COLO668 (cell line): ENCODE data around the gene TMEM9.

Experiments used
- DNase-seq: peaks from one replicate; lab custom pipeline; 2025; ENCODE audit not compliant: unreplicated experiment; lab: John Stamatoyannopoulos, UW

TMEM9 gene

DNA sequence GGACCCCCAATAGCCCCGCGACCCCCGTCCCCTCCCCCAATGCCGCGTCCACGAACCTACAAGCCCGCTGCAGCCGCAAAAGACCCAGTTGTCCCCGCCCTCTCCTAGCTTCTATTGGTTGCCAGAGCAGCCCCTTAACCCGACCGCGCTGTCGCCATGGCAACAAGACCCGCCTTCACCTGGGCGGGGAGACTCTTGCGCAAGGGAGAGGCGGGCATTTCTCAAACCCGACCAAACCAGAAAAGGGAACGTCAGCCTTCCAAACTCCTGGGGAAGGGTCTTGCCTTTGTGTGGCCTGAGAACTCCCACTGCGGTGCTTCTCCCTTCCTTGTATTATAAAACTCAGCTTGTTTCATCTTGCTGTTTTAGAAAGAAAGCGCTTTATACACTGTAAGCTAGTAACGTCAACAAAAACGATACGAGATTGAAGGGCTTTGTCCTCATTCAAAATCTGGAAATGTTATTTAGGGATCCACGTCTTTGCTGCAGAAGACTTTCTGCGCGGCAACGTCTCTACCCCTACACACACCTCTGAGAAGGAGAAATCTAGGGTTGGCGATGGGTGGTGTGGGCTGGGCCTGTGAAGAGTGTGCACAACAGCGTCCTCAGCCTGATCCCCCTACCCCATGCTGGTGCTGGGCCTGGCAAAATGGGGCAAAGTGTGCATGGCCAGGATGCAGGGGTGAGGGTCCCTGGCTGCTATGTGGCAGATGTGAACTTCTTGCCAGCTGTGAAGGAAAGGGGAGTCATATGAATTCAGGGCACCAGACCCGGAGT lies at the start of gene TMEM9:
TSS of gene TMEM9 (minus strand) at position 86 of the 777 bp plus-strand sequence. CDS start 551 bp downstream, outside the sequence.
- DNase-seq = peak; percentile 97

DNA sequence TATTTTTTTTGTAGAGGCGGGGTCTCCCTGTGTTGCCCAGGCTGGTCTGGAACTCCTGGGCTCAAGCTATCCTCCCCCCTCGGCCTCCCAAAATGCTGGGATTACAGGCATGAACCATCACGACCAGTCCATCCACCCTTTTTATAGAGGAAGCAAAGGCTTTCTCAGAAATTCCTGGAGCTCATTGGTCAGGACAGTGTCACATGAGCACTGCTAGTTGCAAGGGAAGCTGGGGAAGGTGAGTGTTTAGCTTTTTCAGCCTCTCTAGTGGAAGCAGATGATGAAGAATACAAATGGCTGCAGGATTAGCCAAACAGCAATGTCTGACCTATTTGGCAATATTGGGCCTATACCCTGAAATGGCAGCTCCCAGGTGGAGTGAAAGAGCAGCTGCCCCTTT lies 44.3 kb upstream of the TMEM9 start:
- no peak for DNase-seq

DNA sequence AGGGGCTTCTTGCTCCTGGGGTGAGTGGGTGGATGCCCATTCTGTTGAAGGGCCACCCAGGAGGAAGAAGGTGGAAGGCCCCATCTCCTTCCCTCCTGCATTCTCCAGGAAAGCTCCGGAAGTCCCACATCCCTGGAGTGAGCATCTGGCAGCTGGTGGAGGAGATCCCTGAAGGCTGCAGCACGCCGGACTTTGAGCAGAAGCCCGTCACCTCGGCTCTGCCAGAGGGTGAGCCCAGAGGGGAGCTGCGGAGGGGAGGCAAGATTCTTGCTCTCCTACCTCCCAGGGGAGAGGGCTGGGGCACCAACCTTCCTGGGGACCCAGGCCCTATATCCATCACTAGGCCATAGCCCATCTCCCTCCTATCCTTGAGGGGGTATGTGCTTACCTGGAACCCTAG lies 39.8 kb upstream of the TMEM9 start:
- DNase-seq = no peak

DNA sequence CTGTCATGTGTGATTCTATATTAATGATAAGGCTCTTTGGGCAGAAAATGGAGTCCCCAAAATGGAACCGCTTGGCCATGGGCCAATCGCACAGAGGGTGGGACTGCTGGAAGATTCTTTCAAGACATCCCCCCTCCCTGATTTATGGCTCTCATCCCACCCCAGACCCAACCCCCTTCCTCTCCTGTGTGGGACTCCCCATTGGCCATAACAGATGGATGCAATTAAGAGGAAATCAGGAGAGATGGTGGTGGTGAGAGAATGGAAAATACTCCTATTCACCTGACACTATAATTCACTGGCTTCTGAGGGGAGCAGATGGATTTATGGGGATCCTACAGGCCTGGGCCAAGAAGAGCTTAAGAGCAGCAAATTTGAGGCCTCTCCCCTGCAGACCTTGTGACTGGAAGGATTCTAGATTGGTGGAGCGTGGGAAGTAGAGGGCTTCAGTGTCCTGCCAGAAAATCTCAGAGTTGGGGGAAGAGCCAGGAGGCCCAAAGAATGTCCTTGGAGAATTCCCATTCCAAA lies 38.1 kb upstream of the TMEM9 start:
- no peak for DNase-seq

DNA sequence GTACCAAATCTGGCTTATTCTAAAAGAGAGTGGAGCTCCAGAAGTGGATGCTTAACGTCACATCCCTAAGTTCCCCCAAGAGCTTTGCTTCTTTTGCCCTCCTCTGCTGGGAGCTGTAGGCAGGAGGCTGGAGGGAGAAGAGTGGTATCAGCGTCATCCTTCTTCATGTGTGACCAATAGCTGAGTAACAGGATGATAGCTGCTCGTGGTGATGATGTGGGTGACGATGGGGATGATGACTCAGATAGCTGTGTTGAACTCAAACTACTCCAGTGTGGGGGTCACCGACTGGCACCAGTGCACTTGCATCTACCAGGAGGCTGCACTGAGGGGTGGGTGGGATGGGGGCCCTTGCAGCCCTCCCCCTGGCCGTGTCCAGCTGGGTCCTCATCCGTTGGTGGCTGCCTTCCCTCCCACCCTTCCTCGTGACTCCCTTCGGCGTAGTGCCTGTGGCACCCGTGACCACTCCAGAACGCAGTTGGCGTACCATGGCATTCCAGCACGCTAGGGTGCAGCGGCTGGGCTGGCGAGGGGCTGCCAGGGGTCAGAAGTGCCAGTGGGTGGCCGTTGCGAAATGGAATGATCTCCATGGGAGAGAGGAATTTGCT lies 37.5 kb upstream of the TMEM9 start:
- no peak for DNase-seq

DNA sequence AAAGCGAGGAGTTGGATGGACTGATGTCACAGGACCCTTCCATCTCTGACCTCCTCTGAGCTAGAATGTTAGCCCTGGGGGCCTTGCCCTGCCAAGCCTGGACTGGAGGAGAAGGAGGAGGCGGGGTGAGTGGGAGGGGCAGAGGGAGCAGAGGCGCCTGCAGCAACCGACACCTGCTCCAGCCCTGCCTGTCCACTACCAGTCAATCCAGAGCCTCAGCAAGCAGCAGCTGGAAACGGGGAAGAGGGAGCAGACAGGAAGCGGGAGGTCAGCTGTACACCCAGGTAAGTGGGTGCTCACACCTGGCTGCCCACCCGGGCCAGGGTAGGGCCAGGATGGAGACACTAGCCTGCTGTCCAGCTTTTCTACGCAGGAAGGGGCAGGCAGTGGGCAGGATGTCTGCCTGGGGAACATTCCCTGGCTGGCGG lies 36.4 kb upstream of the TMEM9 start, which contains the start of gene IGFN1:
TSS of gene IGFN1 (plus strand) at position 201 of the 428 bp plus-strand sequence. CDS start 2,470 bp downstream, outside the sequence.
- peak; percentile 79 for DNase-seq

DNA sequence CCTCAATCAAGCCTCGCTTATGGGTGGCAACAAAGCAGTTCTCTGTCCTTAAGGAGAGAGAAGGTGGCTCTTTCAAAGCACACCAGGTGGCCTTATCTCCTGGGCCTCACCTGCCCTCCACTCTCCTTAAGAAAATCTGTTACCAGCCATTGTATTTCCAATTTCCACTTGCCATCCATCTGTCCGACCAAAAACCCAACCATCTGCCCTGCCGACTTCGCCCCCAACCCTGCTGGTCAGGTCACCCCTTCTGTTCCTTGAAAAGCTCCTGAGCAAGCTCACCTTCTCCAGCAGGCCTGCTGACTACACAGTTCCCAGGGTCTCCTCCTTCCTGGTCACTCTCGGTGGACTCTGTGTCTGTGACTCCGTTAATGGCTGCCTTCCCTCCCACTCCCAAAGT lies 35.7 kb upstream of the TMEM9 start:
- DNase-seq = no peak

DNA sequence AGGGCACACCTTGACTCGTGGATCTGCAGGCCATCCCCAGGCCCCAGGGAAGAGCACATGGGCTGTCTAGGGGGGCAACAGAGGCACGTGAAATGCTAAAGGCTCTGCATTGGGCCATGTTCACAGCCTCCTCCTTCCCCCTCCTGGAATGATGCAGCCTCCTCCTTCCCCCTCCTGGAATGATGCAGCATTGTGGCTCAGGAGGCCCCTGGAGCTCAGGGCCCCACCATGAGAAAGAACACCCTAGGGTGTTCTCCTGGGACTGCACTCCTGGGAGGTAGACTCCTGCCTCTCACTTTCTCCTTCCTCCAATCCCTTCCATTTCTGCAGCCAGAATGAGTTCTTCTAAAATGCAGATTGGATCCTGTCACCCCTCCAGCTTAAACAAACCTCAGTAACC lies 34.8 kb upstream of the TMEM9 start:
- no peak for DNase-seq

DNA sequence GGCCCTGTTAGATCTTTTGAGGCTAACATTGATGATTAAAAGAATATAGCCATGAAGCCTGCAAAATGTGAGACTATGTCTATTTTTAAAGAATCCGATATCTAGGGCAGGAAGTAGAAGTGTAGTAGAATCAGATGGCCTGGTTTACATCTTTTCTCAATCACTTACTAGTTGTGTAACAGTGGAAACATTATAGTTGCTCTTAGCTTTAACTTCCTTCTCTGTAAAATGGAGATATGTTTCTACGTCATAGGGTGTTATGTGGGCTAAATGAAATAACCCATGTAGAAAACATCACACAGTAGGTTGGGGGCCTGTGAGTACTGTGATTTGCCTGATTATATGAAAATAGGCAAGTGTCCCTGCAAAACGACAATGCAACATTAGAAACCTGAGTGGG lies 31.9 kb upstream of the TMEM9 start:
- DNase-seq = no peak

DNA sequence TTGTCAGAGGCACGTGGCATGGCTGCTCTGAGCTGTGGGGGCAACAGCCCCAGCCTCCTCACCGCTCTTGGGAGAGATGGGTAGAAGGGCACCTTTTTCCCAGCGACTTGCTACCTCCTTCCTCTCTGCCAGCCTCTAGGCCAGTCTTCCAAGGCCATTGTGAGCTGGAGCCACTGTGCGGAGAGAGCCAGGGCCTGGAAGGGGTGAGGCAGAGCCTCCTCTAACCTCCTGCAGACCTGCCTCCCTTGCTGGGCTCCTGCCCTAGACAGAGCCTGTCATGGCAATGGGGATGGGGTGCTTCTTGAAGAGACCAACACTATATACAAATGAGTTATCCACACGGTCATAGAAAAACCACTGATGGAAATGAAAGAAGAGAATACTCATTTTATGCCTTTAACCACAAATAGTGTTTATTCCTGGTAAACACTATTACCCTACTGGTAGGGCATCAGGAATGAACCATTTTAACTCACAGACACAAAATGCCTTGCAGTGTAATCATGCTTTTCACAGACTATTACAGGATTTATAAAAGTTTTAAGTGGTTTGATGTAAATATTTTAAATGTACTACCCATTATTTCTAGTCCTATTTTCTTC lies 31.4 kb upstream of the TMEM9 start:
- DNase-seq = no peak

DNA sequence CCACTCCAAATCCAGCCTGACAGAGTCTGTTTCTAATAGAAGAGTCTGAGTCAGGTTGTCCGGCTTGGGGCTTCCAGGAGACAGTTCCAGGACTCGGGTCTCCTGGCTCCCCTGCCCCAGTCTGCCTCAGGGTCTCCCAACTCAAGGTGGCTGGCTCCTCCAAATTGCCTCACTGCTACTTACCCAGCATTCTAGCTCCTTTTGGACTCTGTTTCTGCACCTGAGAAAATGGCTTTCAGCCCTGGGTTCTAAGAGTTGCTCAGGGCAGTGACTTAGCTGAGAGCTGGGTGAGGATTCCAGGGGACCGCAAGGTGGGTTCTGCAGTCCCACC lies 30.8 kb upstream of the TMEM9 start:
- DNase-seq = no peak

DNA sequence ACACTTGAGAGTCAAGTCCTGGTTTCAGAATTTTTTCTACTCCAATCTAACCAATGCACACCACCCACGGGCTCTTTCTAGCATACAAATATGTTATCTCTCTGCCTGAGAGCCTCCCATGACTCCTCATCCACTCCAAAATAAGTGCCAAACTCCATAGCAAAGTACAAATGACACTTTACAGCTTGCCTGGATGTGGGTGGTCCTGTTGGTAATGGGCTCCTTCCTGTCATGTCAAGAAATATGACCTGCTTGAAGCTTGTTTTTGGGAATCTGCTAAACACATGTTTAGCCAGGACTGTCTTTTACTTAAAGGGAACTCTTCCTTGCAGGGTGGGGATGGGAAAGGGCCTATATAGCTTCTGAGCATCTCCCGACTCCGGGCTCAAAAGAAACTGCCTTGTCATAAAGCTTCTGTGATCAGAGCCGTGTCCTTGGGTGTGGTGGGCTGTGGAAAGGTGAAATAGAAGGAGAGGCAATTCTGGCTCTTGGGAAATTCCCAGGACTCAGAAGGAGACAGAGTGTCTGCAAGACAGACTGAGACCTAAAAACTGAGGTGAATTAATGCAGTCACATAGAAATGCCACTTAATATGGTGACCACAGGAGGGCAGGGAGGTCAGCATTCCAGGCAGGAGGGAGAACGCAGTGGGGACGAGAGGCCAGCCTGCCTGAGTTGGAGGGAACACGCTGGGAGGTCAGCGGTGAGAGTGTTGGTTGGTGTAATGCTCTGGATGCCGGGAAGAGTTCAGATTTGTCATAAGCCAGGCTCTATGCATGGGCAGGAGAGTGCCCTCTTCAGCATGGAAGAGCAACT lies 30.2 kb upstream of the TMEM9 start:
- DNase-seq = peak; percentile 38

DNA sequence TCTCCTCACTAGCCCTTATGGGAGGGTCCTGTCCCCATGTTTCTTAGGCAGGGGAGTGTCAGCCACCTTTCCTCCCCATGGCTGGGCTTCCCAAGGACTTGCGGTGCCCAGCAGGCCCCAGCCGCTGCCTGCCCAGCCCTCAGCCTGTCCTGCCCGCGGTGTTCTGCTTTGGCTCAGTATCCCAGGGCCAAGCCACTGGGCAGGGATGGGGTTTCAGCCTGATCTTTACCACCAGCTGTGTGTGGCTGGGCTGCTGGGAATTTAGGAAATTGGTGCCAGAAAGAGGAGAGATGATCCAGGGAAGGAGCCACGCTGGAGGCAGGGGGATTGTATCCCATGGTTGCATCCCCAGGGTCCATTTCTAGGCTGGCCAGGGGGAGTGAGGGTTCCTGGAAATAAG lies 29.5 kb upstream of the TMEM9 start:
- no peak for DNase-seq

DNA sequence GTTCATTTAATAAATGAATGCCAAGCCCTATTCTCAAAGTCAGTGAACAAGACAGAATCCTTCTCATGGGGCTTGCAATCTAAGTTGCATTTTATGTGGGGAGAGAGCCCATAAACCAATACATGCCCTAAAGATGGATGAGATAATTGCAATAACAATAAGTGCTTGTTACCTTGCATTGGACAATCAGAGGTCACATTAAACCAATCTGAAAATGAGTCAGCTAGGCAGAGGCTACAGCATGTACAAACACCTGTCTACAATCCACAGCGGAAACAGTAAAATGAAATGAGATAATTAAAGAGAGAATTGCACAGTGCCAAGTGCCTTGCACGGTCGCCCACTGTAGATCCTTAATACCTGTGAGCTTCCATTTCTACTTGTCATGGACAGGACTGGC lies 28.9 kb upstream of the TMEM9 start:
- no peak for DNase-seq

DNA sequence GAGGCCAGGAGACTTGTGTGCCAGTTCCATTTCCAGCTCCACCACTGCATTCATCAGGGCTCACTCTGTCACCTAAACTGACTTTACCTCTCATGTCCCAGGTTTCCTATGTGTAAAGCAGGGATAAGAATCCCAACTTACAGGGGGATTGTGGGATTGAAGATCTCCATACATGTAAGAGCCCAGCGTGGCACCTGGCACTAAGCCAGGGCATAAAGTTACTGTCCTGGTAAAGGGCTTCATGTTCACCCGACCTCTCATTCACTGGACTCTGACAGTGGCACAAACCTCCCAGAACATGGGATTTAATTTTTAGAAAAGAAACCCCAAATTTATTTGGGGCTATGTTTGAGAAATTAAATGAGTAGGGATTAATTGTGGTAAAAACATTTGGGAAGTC lies 27.5 kb upstream of the TMEM9 start:
- DNase-seq = peak; percentile 38

DNA sequence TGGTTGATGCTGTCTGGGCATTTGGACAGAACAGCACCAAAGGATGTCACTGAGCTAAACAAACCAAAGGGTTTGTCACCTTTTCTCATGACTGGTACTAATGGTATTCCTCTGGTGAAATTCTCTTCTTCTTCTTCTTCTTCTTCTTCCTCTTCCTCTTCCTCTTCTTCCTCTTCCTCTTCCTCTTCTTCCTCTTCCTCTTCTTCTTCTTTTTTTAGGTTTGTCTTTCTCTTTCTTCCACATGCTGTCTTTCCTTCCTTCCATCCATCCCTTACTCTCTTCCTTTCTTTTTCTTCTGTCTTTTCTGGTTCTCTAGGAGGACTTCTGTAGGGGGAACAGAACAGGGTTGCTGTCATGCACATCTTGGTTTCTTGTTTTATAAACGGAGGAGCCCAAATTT lies 27.0 kb upstream of the TMEM9 start:
- no peak for DNase-seq

DNA sequence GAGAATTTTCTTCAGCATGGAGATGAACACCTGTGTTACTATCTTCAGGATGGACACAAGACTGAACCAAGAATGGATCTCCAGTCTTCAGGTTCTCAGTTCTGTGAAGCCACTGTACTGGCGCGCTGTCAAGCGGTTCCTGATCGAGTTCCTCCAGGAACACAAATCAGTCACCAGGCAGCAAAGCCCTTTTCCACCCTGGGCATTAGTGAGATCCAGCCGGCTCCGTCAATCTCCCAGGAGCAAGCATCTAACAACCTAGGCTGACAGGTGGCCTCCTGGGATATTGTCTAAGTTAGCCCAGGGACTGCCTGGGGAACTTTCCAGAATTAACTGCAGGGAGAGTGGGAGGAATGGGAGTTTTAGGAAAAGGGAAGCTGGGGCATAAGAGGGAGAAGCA lies 26.6 kb upstream of the TMEM9 start:
- no peak for DNase-seq

DNA sequence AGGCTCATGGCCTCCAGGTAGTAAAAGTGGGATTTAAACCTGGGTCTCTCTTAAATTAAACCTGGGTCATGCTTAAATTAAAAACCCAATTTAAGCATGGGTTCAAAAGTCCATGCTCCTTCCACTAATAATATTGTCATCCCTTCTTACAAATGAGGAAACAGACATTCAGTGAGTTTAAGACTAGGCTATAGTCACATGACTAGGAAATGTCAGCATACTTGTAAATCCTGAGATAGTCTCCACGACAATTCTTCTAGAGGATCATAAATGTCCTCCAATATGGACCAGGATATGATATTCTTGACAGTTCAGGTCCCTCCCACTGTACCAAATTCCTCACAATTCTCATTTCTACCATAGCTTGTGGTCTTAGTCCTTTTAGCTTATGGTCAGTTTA lies 25.9 kb upstream of the TMEM9 start:
- DNase-seq = no peak

DNA sequence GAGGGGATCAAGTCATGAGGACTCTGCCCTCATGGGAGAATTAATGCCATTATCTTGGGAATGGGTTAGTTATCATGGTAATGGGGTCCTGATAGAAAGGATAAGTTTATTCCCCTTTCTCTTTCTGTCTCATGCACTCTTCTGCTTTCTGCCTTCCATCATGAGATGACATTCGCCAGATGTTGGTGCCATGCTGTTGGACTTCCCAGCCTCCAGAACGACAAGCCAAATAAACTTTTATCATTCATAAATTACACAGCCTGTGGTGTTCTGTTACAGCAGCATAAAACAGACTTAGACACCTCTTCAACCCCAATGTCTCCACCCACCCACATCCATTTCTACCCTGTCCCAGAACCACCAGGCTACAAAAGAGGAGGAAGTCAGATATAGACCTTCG lies 24.4 kb upstream of the TMEM9 start:
- no peak for DNase-seq

DNA sequence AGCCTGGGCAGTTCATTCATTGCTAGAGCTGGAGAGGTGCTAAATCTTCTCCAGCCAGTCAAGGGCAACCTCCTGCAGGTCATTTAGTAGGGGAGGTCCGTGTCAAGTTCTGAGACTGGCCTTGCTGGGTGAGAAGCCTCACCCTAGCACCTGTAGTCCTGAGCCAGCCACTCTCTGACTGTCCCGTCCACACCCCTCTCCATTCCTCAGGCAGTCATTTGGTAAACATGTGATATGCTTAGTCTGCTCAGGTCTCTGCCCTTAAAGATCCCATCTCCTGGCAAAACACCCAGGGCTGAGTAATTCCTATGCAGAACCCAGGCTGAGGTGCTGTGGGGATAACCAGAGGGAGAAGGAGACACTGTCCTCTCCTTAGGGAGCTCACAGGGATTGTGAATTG lies 22.7 kb upstream of the TMEM9 start:
- DNase-seq = no peak

DNA sequence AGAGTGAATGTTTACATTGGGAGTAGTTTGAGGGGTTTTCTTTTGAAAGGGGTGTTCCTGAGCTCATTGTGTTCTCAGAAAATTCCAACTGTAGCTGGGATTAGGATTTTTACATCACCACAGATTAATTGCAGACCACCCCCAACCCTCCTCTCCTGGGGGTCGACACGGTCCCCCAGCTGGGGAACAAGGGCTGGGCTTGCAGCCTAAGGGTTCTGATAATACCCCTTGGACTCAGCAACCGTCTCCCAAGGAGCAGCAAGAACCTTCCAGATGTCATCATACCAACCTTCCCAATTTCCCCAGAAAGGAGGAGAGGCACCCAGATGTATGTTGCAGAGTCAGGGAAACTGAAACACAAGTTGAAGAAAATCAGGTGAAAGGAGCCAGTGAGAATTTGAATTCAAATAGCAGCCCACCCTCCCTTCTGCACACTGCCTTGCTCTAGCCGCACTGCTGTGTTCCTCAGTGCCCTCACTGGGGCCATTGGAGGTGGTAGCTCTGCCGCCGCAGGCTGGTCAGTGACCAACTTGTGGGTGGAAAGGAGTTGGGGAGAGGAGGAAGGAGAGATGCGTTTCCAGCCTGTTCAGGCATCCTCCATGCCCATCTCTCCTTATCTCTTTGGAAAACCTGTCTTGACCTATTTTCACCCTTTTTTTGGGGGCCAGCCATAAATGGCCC lies 21.7 kb upstream of the TMEM9 start:
- no peak for DNase-seq
